ENCODE data around the gene HAO2. TPM values are rescaled to one million over a fixed set of nuclear protein-coding genes. Genes with fewer than 3 reads are reported as not detected.
A peak's percentile ranks its signal among the peaks of the same experiment; 100 is the strongest.

HAO2 gene
- total RNA-seq, 1 experiment from 2014 or later: 0.13 TPM

DNA sequence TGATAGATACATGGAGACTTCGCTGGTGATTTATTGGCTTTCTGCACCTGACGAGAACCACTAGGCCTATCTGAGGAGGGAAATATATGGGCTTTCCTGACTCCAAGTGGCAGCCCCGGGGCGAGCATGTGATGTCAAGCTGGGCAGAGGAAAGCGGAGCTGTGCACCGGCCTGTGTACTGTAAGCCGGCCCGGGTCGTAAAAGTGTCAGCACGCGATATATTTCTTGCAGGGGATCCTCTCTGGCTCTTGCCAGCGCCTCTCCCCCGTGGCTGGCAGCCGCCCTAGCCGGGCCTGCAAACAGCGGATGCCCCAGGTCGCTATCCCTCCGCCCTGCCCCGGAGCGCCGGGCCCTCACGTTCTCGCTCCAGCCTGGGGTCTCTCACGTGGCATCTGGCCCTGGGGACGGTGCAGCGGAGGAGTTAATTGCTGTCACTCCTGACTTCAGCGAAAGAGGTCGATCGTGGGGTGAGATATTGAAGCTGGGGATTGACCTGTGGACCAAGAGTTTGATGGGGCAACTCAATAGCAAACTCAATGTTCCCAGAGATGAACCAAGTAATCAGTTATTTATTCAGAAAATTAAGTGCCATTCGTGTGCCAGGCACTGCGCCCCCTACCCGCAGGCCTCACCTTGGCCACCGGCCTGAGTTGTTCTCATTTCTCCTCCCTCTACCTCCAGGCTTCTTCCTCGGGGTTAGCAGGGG, 41.0 kb upstream of the HAO2 start:
- H3K4me2 ChIP-seq (ENCODE audit: insufficient read depth, insufficient read length, low read length): peak overlapping the region; percentile 55

More for the DNA sequence above, 41.0 kb upstream of the HAO2 start:
- Mint-ChIP-seq H3K36me3 (ENCODE audit: insufficient read depth in 1 of 3, low read depth in 3 of 3) (peaks cover 0 to 2% (median 0%) of the 10 kb centered on the region in 3 experiments; a peak in 3 of 7 replicates), H3K27me3 (ENCODE audit: low read depth) (no peaks in the 10 kb centered on the region), H3K9me3 (no peaks in the 10 kb centered on the region), H3K4me1 (peaks cover 69 to 84% of the 10 kb centered on the region in 2 experiments), H3K4me3 (peak overlapping the region; percentile 71 to 79), H3K27ac (peak overlapping the region in 1 of 3 experiments; percentile 81; a peak in 1 of 7 replicates)
- H2AFZ ChIP-seq (ENCODE audit: low read length): no peak overlapping the region
- H2BK5ac ChIP-seq (ENCODE audit: insufficient read length, low read length): no peak overlapping the region
- no peak overlapping the region for H3K27ac ChIP-seq (ENCODE audit: insufficient read length, low read depth, low read length)
- no peaks in the 10 kb centered on the region for H3K79me2 ChIP-seq (ENCODE audit: insufficient read depth, low read length)
- no peak overlapping the region for H3K4ac ChIP-seq (ENCODE audit: low read depth, low read length)
- H3K56ac ChIP-seq (ENCODE audit: insufficient read length, low read depth, low read length): no peak overlapping the region
- TF ChIP-seq CTCF (conservative IDR thresholded peaks at IDR 0.05): peak; percentile 90
- H4K20me1 ChIP-seq (ENCODE audit: control insufficient read depth, insufficient read depth, insufficient read length): no peaks in the 10 kb centered on the region
- H3K14ac ChIP-seq (ENCODE audit: insufficient read depth, low read length): no peak overlapping the region; the same call in 1 of the 2 replicates
- no peak overlapping the region for H4K91ac ChIP-seq (ENCODE audit: insufficient read length, low read depth, low read length)
- no peak overlapping the region for H4K8ac ChIP-seq (replicated peaks; ENCODE audit: insufficient read length, low read depth, low read length)
- no peaks in the 10 kb centered on the region for H3K9me3 ChIP-seq (ENCODE audit: control insufficient read depth, low read depth, low read length)
- H2BK120ac ChIP-seq (ENCODE audit: low read depth, low read length, poor library complexity, severe bottlenecking): no peak overlapping the region
- no peak overlapping the region for H2AK5ac ChIP-seq (ENCODE audit: insufficient read length, low read length)
- H2BK20ac ChIP-seq (ENCODE audit: low read depth, low read length, poor library complexity, severe bottlenecking): no peak overlapping the region
- no peak overlapping the region for H4K5ac ChIP-seq (ENCODE audit: insufficient read length, low read depth, low read length)
- H3K27me3 ChIP-seq (ENCODE audit: insufficient read depth, low read length): no peaks in the 10 kb centered on the region
- DNase-seq: peak; percentile 74
- no peak overlapping the region for H3T11ph ChIP-seq (ENCODE audit: low read length)
- peaks cover 10% of the 10 kb centered on the region for H3K23me2 ChIP-seq (ENCODE audit: insufficient read length, low read depth, low read length, poor library complexity, severe bottlenecking)
- no peak overlapping the region for H2BK15ac ChIP-seq (ENCODE audit: low read depth, low read length)
- no peak overlapping the region for H3K18ac ChIP-seq (ENCODE audit: insufficient read length, low read depth, low read length)
- no peak overlapping the region for H2BK12ac ChIP-seq (ENCODE audit: insufficient read length, low read depth, low read length)
- H3K9ac ChIP-seq (ENCODE audit: extremely low read depth, insufficient read length, low read length): no peak overlapping the region
- peaks cover 15% of the 10 kb centered on the region; the same call in 1 of the 2 replicates for H3K4me1 ChIP-seq (ENCODE audit: insufficient read depth, low read length)
- no peaks in the 10 kb centered on the region for H3K79me1 ChIP-seq (ENCODE audit: insufficient read depth, low read depth, low read length, poor library complexity, severe bottlenecking)
- H3K23ac ChIP-seq (ENCODE audit: insufficient read length, low read depth, low read length): no peak overlapping the region
- WGBS (ENCODE audit: extremely low coverage, insufficient read length, low lambda C conversion rate): no CpG with 5 or more reads among the region's 34 CpGs
